Renal pelvis (tissue), 12 donors: Measurements from ENCODE around the gene GJA10. TPM values are rescaled to one million over a fixed set of nuclear protein-coding genes. Genes with fewer than 3 reads are reported as not detected.
"Not testable (repeated sequence)": the region's sequence is repeated elsewhere in the genome, so short reads cannot be mapped to it uniquely, and the experiment has no call there.

ENCODE experiments used
- DNase-seq: peaks from one replicate; pipeline ENCODE4 v3.0.0-alpha.2; 2013
- long read RNA-seq, 16 experiments: transcript quantifications; one replicate each; lab custom pipeline, GENCODE V29; 2026
- polyA plus RNA-seq, 3 donors: library from polyadenylated mRNA; unstranded; fragments of 120-200 nt; gene quantifications; one replicate each; pipeline ENCODE4 v1.2.1, GENCODE V29; 2013; ENCODE audit not compliant: insufficient read length in 3 of 3

Gene GJA10
- polyA plus RNA-seq, result not detected
- long read RNA-seq, donor 1, result 0 reads
- long read RNA-seq, donor 2, result 0 reads
- long read RNA-seq, donor 3, result 0 reads
- long read RNA-seq, donor 4, result 0 reads
- long read RNA-seq, donor 5, result 0 reads
- long read RNA-seq, donor 6, result 0 reads
- long read RNA-seq, donor 7, result 0 reads
- long read RNA-seq, donor 8, result 0 reads
- long read RNA-seq, donor 9, result 0 reads
- long read RNA-seq, donor 10, result 0 reads
- long read RNA-seq, donor 11, result 0 reads
- long read RNA-seq, donor 12, result 0 reads
- long read RNA-seq, donor 13, partial matches to known transcripts, result 0 of 1 reads
- long read RNA-seq, donor 13, other reads (novel, unspliced or antisense), result 0 of 1 reads
- long read RNA-seq, donor 14, result 0 reads
- long read RNA-seq, donor 15, result 0 reads
- long read RNA-seq, donor 16, result 0 reads

DNA sequence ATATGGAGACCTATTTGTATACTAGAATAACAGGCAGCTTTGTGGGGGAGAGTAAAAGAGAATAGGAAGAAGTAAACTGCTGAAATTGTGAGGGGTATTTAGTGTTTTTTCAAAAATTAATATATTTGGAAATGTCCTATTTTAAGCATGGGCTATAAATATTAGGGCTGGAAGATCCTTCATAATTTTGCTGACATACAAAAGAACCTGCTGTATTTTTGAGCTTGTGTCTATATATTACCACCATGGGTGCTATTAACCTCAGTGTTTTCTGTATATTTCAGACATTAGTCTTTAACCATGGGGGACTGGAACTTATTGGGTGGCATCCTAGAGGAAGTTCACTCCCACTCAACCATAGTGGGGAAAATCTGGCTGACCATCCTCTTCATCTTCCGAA lies at the start of gene GJA10:
Gene GJA10, plus strand, starts transcription at position 301 of the 400 bp plus-strand sequence. Its CDS starts 0 bp downstream, at position 301.
- DNase-seq, result no peak

DNA sequence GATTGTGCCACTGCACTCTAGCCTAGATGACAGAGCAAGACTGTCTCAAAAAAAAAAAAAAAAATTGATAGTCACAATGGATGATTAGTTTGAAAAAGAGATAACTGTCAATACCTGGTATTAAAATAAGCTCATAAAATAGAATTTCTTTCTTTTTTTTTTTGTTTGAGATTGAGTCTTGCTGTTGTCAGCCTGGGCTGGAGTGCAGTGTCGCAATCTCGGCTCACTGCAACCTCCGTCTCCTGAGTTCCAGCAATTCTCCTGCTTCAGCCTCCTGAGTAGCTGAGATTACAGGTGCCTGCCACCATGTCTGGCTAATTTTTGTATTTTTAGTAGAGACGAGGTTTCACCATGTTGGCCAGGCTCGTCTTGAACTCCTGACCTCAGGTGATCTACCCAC lies 46.8 kb upstream of the GJA10 start:
- not testable (repeated sequence) for DNase-seq

DNA sequence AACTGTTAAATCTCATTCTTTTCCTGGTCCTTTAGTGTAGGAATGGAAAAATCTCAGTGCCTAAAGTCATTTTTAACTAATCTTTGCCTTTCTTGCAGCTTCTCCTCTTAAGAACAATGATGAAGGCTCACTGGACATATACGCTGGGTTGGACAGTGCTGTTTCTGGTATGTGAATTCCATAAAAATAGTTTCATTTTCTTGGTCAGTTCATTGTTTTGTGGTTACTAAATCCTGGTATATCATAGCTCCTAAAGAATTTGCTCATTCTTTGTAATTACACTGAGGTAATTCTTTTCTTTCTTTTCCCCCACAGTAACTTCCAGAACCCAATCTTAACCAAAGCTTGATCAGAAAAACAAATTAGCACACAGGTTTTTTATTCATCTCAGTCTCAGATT lies 41.2 kb upstream of the GJA10 start:
- no peak for DNase-seq

DNA sequence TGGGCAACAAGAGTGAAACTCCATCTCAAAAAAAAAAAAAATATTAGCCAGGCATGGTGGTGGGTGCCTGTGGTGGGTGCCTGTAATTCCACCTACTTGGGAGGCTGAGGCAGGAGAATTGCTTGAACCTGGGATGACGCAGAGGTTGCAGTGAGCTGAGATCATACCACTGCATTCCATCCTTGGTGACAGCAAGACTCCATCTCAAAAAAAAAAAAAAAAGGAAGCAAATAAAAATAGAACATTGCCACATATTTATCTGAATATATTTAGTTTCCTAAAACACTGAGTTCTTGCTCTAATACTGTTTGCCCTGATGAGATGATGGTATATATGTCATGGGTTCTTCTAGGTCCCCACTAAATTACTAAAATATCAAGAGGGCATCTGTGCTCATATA lies 36.2 kb upstream of the GJA10 start:
- no peak for DNase-seq

DNA sequence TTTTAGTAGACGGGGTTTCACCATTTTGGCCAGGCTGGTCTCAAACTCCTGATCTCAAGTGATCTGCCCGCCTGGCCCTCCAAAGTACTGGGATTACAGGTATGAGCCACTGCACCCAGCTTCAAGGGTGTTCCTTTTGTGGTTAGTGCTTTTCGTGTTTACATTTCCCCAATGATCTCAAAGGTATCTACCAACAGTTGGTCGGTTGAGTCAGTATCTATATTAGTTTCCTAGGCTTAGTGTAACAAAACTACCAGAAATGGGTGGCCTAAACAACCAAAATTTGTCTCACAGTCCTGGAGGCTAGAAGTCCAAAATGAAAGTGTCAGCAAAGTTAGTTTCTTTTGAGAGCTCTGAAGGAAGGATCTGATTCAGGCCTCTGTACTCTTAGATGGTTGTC lies 34.5 kb upstream of the GJA10 start:
- no peak for DNase-seq

DNA sequence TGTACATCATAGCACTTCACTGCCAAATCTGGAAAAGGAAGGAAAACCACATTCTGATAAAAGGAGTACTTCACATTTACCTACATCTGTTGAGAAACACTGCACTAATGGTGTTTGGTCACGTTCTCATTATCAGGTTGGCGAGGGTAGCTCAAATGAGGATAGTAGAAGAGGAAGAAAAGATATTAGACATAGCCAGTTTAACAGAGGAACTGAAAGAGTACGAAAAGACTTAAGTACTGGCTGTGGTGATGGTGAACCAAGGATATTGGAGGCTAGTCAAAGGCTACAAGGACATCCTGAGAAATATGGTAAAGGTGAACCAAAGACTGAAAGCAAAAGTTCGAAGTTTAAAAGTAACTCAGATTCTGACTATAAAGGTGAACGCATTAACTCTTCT lies 32.0 kb upstream of the GJA10 start:
- no peak for DNase-seq

DNA sequence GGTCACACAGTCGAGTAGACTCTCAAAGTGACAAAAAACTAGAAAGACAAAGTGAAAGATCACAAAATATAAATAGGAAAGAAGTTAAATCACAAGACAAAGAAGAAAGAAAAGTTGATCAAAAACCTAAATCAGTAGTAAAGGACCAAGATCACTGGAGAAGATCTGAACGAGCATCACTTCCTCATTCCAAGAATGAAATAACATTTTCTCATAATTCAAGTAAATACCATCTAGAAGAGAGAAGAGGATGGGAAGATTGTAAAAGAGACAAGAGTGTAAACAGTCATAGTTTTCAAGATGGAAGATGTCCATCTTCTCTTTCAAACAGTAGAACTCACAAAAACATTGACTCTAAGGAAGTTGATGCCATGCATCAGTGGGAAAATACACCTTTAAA lies 31.6 kb upstream of the GJA10 start:
- no peak for DNase-seq

DNA sequence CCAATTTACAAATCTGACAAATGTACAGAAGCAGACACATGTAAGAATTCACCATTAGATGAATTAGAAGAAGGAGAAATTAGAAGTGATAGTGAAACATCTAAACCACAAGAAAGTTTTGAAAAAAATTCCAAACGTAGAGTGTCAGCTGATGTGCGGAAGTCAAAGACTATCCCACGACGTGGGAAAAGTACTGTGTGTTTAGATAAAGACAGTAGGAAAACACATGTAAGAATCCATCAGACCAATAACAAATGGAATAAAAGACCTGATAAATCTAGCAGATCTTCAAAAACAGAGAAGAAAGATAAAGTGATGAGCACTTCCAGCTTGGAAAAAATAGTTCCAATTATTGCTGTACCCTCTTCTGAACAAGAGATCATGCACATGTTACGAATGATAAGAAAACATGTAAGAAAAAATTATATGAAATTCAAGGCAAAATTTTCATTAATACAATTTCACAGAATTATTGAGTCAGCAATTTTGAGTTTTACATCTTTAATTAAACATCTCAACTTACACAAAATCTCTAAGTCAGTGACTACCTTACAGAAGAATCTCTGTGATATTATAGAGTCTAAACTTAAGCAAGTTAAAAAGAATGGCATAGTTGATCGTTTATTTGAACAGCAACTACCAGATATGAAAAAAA lies 28.1 kb upstream of the GJA10 start:
- DNase-seq, result no peak

DNA sequence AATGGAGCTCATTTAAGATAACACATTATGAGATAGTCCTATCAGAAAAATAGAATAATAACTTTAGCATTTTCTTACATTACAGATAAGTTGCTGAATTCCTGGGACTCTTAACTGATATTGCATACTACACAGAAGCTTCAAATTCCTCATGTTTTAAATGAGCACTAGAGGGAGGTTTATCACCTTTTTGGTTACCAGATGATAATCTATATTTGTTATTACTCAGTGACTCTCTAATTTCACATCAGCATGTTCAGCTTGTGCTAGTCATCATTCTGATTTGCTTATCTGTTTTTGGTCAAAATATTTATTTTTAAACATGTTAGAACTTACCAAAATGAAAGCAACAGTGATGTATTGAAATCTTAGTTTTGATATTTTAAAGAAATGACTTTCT lies 20.5 kb upstream of the GJA10 start:
- DNase-seq, result no peak

DNA sequence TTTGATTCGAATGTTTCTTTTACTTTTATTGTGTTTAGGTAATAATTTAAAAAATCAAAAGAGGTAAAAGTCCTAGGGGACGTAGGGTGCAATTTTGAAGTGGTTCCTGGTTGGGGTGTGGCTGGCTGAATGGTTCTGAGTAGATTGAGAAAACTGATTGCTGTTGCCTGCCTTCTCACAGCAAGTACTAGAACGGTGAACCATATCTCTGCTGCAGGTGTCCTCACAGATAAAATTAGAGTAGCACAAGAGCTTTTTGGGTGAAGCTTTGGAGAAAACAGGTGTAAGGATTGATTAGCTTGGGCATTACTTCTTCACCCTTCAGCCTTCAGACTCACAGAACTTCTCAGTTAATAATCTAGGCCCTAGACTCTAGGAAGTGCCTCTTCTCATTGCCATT lies 19.8 kb upstream of the GJA10 start:
- DNase-seq, result no peak

DNA sequence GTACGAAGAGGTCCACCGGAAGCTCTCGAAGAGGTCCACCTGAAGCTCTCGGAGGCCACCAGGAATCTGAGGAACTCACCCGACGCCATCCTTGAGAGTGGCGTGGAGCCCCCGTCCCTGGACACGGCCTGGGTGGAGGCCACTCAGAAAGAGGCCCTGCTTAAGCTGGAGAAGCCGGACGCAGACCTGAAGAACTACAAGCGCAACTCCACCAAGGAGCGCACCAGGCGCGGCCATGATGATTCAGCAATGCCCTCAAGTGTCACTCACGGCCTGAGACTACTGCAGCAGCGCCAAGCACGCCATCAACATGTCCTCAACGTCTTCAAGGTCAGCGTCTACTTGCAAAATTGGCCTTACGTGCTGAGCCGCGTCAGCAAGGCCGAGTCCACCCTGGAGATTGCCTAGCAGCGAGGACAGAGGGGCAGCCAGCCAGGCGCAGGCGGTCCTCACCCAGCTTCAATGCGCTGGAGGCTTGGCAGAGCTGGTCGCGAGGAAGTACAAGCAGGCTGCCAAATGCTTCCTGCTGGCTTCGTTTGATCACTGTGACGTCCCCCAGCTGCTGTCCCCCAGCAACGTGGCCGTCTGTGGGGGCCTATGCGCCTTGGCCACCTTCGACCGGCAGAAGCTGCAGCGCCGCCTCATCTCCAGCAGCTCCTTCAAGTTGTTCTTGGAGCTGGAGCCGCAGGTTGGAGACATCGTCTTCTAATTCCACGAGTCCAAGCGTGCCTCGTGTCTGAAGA lies 7.7 kb upstream of the GJA10 start:
- DNase-seq, result no peak

DNA sequence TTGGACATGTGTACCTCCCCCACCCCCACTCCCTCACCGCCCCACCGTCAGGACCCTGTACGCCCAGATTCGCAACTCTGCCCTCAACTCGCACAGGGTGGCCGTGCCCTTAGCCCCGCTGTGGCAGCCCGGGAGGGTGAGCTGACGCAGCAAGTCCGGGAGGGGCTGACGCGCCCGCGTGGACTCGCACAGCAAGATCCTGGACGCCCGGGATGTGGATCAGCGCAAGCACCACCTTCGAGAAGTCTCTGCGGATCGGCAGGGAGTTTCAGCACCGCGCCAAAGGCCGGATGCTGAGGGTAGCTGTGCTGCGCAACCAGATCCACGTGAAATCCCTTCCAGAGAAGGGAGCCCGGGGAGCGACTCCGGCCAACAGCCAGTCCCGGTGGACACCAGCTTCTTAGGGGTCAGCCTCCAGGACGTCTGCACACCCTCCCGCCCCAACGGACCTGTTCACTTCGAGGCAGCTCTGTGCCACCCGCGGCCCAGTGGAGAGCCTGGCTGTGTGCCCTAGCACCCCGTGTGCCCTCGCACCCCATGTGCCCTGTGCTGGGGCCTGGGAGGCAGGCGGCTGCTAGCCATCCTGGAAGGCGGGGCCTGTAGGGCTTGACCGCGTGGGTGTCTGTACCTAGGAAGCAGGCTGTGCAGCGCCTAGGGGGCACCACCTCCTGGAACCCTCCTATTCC lies 6.7 kb upstream of the GJA10 start:
- DNase-seq, result no peak

DNA sequence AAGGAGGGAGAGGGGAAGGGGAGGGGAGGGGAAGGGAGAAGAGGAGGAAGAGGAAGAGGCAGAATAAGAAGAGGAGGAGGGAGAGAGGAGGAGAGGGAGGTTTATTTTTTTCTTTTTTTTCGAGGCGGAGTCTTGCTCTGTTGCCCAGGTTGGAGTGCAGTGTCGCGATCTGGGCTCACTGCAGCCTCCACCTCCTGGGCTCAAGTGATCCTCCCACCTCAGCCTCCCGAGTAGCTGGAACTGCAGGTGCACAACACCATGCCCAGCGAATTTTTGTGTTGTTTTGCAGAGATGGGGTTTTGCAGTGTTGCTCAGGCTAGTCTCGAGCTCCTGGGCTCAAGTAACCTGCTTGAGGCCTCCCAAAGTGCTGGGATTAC lies 6.1 kb upstream of the GJA10 start:
- DNase-seq, result no peak

DNA sequence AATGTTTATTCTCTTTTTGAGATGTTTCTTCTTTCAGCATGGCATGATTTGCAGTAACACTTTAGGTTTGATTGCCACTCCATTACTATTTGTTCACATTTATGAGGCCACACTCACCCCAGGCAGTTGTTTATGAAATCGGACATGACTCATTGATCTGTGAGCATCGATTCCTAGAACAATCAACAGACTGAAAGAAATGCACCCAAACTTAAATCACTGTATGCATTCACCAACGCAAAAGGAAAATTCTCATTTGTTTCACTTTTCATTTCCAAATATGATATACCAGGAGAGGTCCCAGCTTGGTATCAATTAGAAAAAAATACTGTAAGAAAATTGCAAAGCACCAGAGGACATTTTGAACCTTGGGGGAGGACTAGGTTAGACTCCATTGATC lies 5.4 kb upstream of the GJA10 start:
- DNase-seq, result no peak

DNA sequence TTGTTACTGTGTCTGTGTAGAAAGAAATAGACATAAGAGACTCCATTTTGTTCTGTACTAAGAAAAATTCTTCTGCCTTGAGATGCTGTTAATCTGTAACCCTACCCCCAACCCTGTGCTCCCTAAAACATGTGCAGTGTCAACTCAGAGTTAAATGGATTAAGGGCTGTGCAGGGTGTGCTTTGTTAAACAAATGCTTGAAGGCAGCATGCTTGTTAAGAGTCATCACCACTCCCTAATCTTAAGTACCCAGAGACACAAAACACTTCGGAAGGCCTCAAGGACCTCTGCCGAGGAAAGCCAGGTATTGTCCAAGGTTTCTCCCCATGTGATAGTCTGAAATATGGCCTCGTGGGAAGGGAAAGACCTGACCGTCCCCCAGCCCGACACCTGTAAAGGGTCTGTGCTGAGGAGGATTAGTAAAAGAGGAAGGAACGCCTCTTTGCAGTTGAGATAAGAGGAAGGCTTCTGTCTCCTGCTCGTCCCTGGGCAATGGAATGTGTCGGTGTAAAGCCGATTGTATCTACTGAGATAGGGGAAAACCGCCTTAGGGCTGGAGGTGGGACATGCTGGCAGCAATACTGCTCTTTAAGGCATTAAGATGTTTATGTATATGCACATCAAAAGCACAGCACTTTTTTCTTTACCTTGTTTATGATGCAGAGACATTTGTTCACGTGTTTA lies 3.3 kb upstream of the GJA10 start:
- not testable (repeated sequence) for DNase-seq

DNA sequence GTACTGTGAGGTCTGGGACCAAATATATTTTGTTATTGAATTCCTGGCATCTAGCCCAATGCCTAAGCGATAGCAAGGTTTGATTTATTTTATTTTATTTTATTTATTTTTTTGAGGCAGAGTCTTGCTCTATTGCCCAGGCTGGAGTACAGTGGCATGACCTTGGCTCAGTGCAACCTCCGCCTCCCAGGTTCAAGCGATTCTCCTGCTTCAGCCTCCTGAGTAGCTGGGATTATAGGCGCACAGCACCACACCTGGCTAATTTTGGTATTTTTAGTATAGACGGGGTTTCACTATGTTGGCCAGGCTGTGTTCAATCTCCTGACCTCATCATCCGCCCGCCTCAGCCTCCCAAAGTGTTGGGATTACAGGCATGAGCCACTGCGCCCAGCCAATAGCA lies 1.7 kb upstream of the GJA10 start:
- not testable (repeated sequence) for DNase-seq

DNA sequence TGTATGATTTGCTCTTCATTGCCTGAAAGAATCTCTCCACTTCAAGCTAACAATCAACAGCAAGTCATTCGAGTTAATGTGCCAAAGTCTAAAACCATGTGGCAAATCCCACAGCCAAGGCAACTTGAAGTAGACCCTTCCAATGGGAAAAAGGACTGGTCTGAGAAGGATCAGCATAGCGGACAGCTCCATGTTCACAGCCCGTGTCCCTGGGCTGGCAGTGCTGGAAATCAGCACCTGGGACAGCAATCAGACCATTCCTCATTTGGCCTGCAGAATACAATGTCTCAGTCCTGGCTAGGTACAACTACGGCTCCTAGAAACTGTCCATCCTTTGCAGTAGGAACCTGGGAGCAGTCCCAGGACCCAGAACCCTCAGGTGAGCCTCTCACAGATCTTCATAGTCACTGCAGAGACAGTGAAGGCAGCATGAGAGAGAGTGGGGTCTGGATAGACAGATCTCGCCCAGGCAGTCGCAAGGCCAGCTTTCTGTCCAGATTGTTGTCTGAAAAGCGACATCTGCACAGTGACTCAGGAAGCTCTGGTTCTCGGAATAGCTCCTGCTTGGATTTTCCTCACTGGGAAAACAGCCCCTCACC lies 1.1 kb downstream of the GJA10 start:
- DNase-seq, result peak; percentile 84

DNA sequence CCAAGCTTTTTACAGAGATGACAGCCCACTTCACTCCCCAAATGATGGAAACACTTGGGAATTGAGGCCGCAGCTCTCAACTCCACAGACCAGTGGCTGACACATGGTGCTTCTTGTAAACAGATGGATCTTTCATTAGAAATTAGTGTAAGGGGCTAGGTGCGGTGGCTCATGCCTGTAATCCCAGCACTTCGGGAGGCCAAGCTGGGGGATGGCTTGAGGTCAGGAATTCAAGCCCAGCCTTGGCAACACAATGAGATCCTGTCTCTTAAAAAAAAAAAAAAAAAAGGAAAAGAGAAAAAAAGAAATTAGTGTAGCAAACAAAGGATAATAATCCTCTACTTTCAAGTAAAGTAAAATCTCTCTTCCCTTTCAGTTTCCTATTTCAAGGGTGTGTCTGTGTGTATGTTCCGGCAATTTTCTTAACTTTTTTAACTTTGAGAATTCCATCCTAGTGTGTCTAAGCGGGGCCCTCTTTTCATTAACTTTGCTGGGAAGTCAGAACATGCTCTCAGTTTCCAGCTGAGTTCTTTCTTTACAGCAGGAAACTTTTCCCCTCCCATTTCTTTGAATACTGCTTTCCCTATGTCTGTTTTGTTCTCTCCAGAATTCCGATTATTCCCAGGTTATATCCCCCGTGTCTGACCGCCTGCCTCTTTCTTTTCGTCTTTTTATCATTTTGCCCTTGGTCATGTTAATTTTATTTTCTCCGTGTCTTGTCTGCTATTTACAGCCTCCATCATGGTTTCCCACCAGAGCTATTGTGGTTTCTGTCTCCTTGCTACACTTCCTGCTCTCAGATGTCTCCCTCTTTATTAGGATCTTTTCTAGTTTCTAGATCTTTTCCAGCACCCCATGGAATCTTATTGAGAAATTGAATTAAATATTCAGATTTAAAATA lies 16.0 kb downstream of the GJA10 start:
- DNase-seq, result not testable (repeated sequence)

DNA sequence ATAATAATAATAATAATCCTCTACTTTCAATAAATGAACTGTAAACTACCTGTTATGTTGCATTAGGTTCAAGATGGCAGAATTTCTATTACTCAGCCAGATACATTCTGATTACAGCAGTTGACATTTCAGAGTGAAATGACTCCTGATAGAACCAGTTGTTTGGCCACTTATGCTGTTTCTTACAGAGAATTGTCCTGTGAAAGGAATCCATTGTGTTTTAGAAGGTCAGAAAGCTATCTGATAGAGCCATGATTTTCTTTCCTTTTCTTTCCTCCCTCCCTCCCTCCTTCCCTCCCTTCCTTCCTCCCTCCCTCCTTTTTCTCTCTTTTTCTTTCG lies 16.6 kb downstream of the GJA10 start:
- DNase-seq, result no peak
